GM12878 (cell line): ENCODE measurements around the gene PPP4R3B. TPM values are rescaled to one million over a fixed set of nuclear protein-coding genes. Genes with fewer than 3 reads are reported as not detected.

ENCODE experiments used
- ATF7 ChIP-seq: fragments of 450-650 bp; IDR thresholded peaks from 2 replicates; pipeline ENCODE4 v1.6.1; 2016; ENCODE audit warnings: low read depth, mild to moderate bottlenecking
- BCL11A ChIP-seq: IDR thresholded peaks from 2 replicates; pipeline ENCODE4 v1.6.1; 2011; ENCODE audit warnings: low read depth, low read length
- CBX3 ChIP-seq: fragments of 200-600 bp; sonication (generic); IDR thresholded peaks from 2 replicates; pipeline ENCODE4 v1.6.1; 2016; ENCODE audit warnings: low read depth, borderline replicate concordance
- CEBPB ChIP-seq, 2 experiments: fragments of 150-350 bp in 1 of 2; IDR thresholded peaks; 2 replicates each; pipeline ENCODE4 v1.6.1; 2012 to 2014; ENCODE audit warnings: low read depth in 2 of 2, low read length in 2 of 2, borderline replicate concordance in 1 of 2, inconsistent platforms in 1 of 2
- CHD2 ChIP-seq: IDR thresholded peaks from 2 replicates; pipeline ENCODE4 v1.6.1; 2011; ENCODE audit warnings: low read depth, low read length, improper control_type of control experiment, borderline replicate concordance
- ETV6 ChIP-seq, 2 experiments: fragments of 450-650 bp in 1 of 2; IDR thresholded peaks in 1 of 2; conservative IDR thresholded peaks in 1 of 2; 2 replicates each; pipeline ENCODE4 v1.6.1; 2014; ENCODE audit warnings: antibody characterized with exemption in 1 of 2, borderline replicate concordance in 1 of 2, low read depth in 1 of 2, mild to moderate bottlenecking in 1 of 2, moderate library complexity in 1 of 2
- GABPA ChIP-seq: IDR thresholded peaks from 2 replicates; pipeline ENCODE4 v1.6.1; 2014; ENCODE audit warnings: antibody characterized with exemption, low read depth, mild to moderate bottlenecking, inconsistent platforms
- IRF4 ChIP-seq: IDR thresholded peaks from 2 replicates; pipeline ENCODE4 v1.6.1; 2011; ENCODE audit warnings: low read depth, low read length
- JUNB ChIP-seq: IDR thresholded peaks from 2 replicates; pipeline ENCODE4 v1.6.1; 2016; ENCODE audit warnings: antibody characterized with exemption, mild to moderate bottlenecking
- MEF2A ChIP-seq: IDR thresholded peaks from 2 replicates; pipeline ENCODE4 v1.6.1; 2011; ENCODE audit warnings: low read depth, mild to moderate bottlenecking, low read length, moderate library complexity; ENCODE audit not compliant: insufficient read depth
- NR2C1 ChIP-seq: fragments of 450-650 bp; IDR thresholded peaks from 2 replicates; pipeline ENCODE4 v1.6.1; 2017; ENCODE audit warnings: antibody characterized with exemption, mild to moderate bottlenecking, moderate library complexity
- NR2C2 ChIP-seq: IDR thresholded peaks from 2 replicates; pipeline ENCODE4 v1.6.1; 2011; ENCODE audit warnings: borderline replicate concordance, low read depth; ENCODE audit not compliant: control insufficient read depth, insufficient read length
- POLR2A ChIP-seq: IDR thresholded peaks from 2 replicates; pipeline ENCODE4 v1.6.1; 2011; ENCODE audit warnings: low read depth, mild to moderate bottlenecking, low read length
- RAD51 ChIP-seq: fragments of 450-650 bp; IDR thresholded peaks from 2 replicates; pipeline ENCODE4 v1.6.1; 2016; ENCODE audit warnings: moderate library complexity, mild to moderate bottlenecking, inconsistent platforms
- SMAD1 ChIP-seq: fragments of 450-650 bp; IDR thresholded peaks from 2 replicates; pipeline ENCODE4 v1.6.1; 2018; ENCODE audit warnings: mild to moderate bottlenecking, low read depth; ENCODE audit not compliant: partially characterized antibody
- SMC3 ChIP-seq: IDR thresholded peaks from 2 replicates; pipeline ENCODE4 v1.6.1; 2011; ENCODE audit warnings: low read length, improper control_type of control experiment, borderline replicate concordance
- STAT1 ChIP-seq: fragments of 450-650 bp; conservative IDR thresholded peaks from 2 replicates; pipeline ENCODE4 v1.6.1; 2014; ENCODE audit warnings: antibody characterized with exemption, mild to moderate bottlenecking
- YY1 ChIP-seq: IDR thresholded peaks from 2 replicates; pipeline ENCODE4 v1.6.1; 2011; ENCODE audit warnings: low read depth, mild to moderate bottlenecking, low read length
- ZSCAN29 ChIP-seq: fragments of 450-650 bp; IDR thresholded peaks from 2 replicates; pipeline ENCODE4 v1.6.1; 2017; ENCODE audit warnings: mild to moderate bottlenecking, moderate library complexity
- polyA plus RNA-seq, 11 experiments: library from polyadenylated mRNA; depleted of rRNA in 4 of 11; unstranded in 6 of 11; stranded (reverse) in 5 of 11; fragments of >200 nt; fragmentation: Nextera tagmentation in 4 of 11; fragmentation: Illumina TruSeq in 1 of 11; extraction: Ambion mirVana in 4 of 11; extraction: Trizol in 1 of 11; gene quantifications; 1 replicate in 1 of 11; 2 replicates in 10 of 11; pipeline versions ENCODE4 v1.2.1 to v1.2.3, GENCODE V29; 2011 to 2016; ENCODE audit warnings: inconsistent platforms in 2 of 11, missing spikeins in 2 of 11, low read depth in 1 of 11
- total RNA-seq, 4 experiments: library from RNA; depleted of rRNA in 3 of 4; stranded (reverse); fragments of >200 nt in 3 of 4; fragmentation: Illumina TruSeq in 1 of 4; extraction: Trizol in 1 of 4; gene quantifications; 2 replicates each; pipeline versions ENCODE4 v1.2.1 to v1.2.3, GENCODE V29; 2013 to 2021
- TF ChIP-seq, protein P1 (sequence below): IDR thresholded peaks from 2 replicates; pipeline ENCODE4 v1.6.1; 2011; ENCODE audit warnings: borderline replicate concordance, low read depth, mild to moderate bottlenecking, moderate library complexity, low read length; ENCODE audit not compliant: insufficient read depth, poor library complexity, severe bottlenecking
- TF ChIP-seq, protein P2 (sequence below): IDR thresholded peaks from 2 replicates; pipeline ENCODE4 v1.6.1; 2011; ENCODE audit warnings: low read depth, mild to moderate bottlenecking, low read length, moderate library complexity, borderline replicate concordance; ENCODE audit errors: extremely low read depth
- TF ChIP-seq, protein P3 (sequence below): fragments of 450-650 bp; IDR thresholded peaks from 2 replicates; pipeline ENCODE4 v1.6.1; 2017; ENCODE audit warnings: low read depth, mild to moderate bottlenecking, moderate library complexity
- TF ChIP-seq, protein P4 (sequence below): IDR thresholded peaks from 2 replicates; pipeline ENCODE4 v1.6.1; 2012; ENCODE audit warnings: low read depth, low read length, improper control_type of control experiment
- TF ChIP-seq, protein P5 (sequence below): fragments of 450-650 bp; IDR thresholded peaks from 2 replicates; pipeline ENCODE4 v1.6.1; 2017; ENCODE audit warnings: mild to moderate bottlenecking

The PPP4R3B gene
- total and polyA plus RNA-seq, 10 of the 15 experiments (the other 5 are each of a cell fraction or from before 2014, with no cell fraction given), result 10.9 to 70.1 (median 49.2) TPM

DNA sequence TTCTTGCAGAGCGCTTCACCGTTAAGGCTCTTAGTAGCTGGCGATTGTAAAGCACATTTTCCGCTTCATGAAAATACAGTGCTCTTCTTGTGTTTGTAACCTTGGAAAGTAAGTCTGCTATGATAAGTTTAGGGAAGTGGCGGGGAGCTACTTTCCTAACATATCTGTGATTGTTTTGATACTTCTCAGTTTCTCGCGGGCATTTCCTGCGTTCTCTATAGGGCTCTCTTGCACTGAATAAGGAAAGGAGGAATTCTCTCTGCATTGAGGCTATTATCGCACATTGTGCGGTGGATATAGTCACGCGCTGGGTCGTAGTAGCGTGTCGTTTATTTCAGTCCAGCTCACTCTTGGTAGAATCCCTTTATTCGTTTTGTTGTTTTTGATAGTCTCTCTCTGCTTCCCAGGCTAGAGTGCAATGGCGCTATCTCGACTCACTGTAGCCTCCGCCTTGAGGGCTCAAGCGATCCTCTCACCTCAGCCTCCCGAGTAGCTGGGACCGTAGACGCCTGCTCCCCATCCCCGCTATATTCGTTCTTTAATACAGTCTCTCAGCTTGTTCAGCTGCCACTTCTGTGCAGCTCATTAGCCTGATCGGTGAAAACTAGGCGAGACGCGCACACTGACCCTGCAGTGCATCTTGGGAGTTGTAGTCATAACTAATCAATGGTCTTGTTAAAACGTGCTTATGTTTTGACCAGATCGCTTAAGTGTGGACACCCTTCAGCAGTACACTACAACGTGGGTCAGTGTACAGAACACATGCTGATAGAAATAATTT, 1.0 kb upstream of the PPP4R3B start (continued):
- 0 out of 2 replicates have a peak, but pooled peaks have one; percentile 18 for TF ChIP-seq IRF4
- no peak for TF ChIP-seq CEBPB (IDR thresholded peaks at IDR 0.05; ENCODE audit: borderline replicate concordance in 1 of 2, low read depth in 2 of 2, low read length in 2 of 2)
- no peak for TF ChIP-seq ZSCAN29
- no peak for TF ChIP-seq NR2C2
- TF ChIP-seq, protein P1, sequence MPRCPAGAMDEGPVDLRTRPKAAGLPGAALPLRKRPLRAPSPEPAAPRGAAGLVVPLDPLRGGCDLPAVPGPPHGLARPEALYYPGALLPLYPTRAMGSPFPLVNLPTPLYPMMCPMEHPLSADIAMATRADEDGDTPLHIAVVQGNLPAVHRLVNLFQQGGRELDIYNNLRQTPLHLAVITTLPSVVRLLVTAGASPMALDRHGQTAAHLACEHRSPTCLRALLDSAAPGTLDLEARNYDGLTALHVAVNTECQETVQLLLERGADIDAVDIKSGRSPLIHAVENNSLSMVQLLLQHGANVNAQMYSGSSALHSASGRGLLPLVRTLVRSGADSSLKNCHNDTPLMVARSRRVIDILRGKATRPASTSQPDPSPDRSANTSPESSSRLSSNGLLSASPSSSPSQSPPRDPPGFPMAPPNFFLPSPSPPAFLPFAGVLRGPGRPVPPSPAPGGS, result no peak
- TF ChIP-seq, protein P2, sequence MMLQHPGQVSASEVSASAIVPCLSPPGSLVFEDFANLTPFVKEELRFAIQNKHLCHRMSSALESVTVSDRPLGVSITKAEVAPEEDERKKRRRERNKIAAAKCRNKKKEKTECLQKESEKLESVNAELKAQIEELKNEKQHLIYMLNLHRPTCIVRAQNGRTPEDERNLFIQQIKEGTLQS, result no peak
- TF ChIP-seq BCL11A, result no peak
- TF ChIP-seq, protein P3, sequence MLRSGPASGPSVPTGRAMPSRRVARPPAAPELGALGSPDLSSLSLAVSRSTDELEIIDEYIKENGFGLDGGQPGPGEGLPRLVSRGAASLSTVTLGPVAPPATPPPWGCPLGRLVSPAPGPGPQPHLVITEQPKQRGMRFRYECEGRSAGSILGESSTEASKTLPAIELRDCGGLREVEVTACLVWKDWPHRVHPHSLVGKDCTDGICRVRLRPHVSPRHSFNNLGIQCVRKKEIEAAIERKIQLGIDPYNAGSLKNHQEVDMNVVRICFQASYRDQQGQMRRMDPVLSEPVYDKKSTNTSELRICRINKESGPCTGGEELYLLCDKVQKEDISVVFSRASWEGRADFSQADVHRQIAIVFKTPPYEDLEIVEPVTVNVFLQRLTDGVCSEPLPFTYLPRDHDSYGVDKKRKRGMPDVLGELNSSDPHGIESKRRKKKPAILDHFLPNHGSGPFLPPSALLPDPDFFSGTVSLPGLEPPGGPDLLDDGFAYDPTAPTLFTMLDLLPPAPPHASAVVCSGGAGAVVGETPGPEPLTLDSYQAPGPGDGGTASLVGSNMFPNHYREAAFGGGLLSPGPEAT, result no peak
- TF ChIP-seq CBX3, result no peak
- TF ChIP-seq CHD2, result peak; percentile 46; the same call in 1 of the 2 replicates
- peak; percentile 62 for TF ChIP-seq NR2C1
- TF ChIP-seq SMC3, result no peak
- TF ChIP-seq, protein P4, sequence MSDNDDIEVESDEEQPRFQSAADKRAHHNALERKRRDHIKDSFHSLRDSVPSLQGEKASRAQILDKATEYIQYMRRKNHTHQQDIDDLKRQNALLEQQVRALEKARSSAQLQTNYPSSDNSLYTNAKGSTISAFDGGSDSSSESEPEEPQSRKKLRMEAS, result peak; percentile 68
- no peak for TF ChIP-seq RAD51
- no peak for TF ChIP-seq MEF2A
- peak; percentile 24; the same call in 1 of the 2 replicates for TF ChIP-seq POLR2A
- TF ChIP-seq YY1, result peak; percentile 65; the same call in 1 of the 2 replicates
- no peak for TF ChIP-seq ETV6 (conservative IDR thresholded peaks at IDR 0.05 in 1 of 2, IDR thresholded peaks at IDR 0.05 in 1 of 2; ENCODE audit: borderline replicate concordance in 1 of 2, low read depth in 1 of 2)
- no peak for TF ChIP-seq STAT1
- peak; percentile 16; the same call in 1 of the 2 replicates for TF ChIP-seq ATF7
- no peak for TF ChIP-seq JUNB
- TF ChIP-seq, protein P5, sequence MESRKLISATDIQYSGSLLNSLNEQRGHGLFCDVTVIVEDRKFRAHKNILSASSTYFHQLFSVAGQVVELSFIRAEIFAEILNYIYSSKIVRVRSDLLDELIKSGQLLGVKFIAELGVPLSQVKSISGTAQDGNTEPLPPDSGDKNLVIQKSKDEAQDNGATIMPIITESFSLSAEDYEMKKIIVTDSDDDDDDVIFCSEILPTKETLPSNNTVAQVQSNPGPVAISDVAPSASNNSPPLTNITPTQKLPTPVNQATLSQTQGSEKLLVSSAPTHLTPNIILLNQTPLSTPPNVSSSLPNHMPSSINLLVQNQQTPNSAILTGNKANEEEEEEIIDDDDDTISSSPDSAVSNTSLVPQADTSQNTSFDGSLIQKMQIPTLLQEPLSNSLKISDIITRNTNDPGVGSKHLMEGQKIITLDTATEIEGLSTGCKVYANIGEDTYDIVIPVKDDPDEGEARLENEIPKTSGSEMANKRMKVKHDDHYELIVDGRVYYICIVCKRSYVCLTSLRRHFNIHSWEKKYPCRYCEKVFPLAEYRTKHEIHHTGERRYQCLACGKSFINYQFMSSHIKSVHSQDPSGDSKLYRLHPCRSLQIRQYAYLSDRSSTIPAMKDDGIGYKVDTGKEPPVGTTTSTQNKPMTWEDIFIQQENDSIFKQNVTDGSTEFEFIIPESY, result no peak
- 0 out of 2 replicates have a peak, but pooled peaks have one; percentile 16 for TF ChIP-seq GABPA
- TF ChIP-seq SMAD1, result no peak
